GM19438 (cell line): ENCODE data around the gene PECR.
"Not testable (repeated sequence)": the region's sequence is repeated elsewhere in the genome, so short reads cannot be mapped to it uniquely, and the experiment has no call there.

Source experiments
- ATAC-seq: cut with Tn5 transposase; IDR thresholded peaks from one replicate; pipeline ENCODE4 v1.9.1; 2021; ENCODE audit warnings: low read depth; ENCODE audit not compliant: unreplicated experiment

Gene PECR

GRCh38 chr2:216004697-216005283 is 76.8 kb downstream of the PECR start:
- ATAC-seq: no peak

- ATAC-seq: no peak
Measured at GRCh38 chr2:216003876-216004696, 77.5 kb downstream of the PECR start.

- no peak for ATAC-seq
Measured at GRCh38 chr2:216002693-216003092, 78.9 kb downstream of the PECR start.

GRCh38 chr2:216002101-216002678 is 79.4 kb downstream of the PECR start:
- ATAC-seq: no peak

- ATAC-seq: no peak
Measured at GRCh38 chr2:216001216-216002100, 80.2 kb downstream of the PECR start.

GRCh38 chr2:215998636-215999035 is 83.0 kb downstream of the PECR start:
- ATAC-seq: no peak

GRCh38 chr2:215997219-215997618 is 84.4 kb downstream of the PECR start:
- no peak for ATAC-seq

- no peak for ATAC-seq
Measured at GRCh38 chr2:215994911-215995310, 86.7 kb downstream of the PECR start.

- ATAC-seq: not testable (repeated sequence)
Measured at GRCh38 chr2:215988556-215989207, 92.9 kb downstream of the PECR start.
